Panc1 (cell line): ENCODE measurements around the gene SAMD1. TPM values are rescaled to one million over a fixed set of nuclear protein-coding genes. Genes with fewer than 3 reads are reported as not detected.

Experiments
- ATAC-seq: fragments of 200-7000 bp; cut with Tn5 transposase; 2 replicates; pipeline ENCODE4 v1.9.1; 2020; ENCODE audit warnings: mild to moderate bottlenecking, moderate library complexity
- BruUV-seq: library from RNA; stranded (reverse); fragments of 400-500 nt; replicated peaks from 2 replicates; lab custom pipeline; 2021; lab: Mats Ljungman, UMichigan
- CTCF ChIA-PET: fragments of 300-600 bp; sonication (Branson Sonifier 250); formaldehyde crosslinking; loops from one replicate; lab custom pipeline; 2022; ENCODE audit warnings: antibody characterized with exemption; lab: Charles Lee
- POLR2A ChIA-PET: fragments of 300-600 bp; sonication (Branson Sonifier 250); formaldehyde crosslinking; loops from one replicate; lab custom pipeline; 2022; ENCODE audit warnings: antibody characterized with exemption; lab: Charles Lee
- DNase-seq: peaks from one replicate; pipeline ENCODE4 v3.0.0-alpha.2; 2010; ENCODE audit warnings: low read depth, low spot score
- H3K27ac ChIP-seq: 2 replicates; pipeline ENCODE4 v1.5.1; 2011; ENCODE audit warnings: mild to moderate bottlenecking, low read length, inconsistent platforms
- H3K27me3 ChIP-seq: fragments of 200-500 bp; sonication (Bioruptor generic); 2 replicates; pipeline ENCODE4 v1.6.0; 2014; ENCODE audit warnings: low read length, inconsistent platforms; ENCODE audit not compliant: control insufficient read depth, insufficient read depth
- H3K36me3 ChIP-seq: fragments of 200-500 bp; sonication (Bioruptor generic); 2 replicates; pipeline ENCODE4 v1.5.1; 2014; ENCODE audit warnings: inconsistent platforms, mild to moderate bottlenecking, low read length, moderate library complexity; ENCODE audit not compliant: control insufficient read depth, insufficient read depth
- H3K4me1 ChIP-seq: 2 replicates; pipeline ENCODE4 v1.5.1; 2011; ENCODE audit warnings: inconsistent platforms, mild to moderate bottlenecking, low read length, moderate library complexity; ENCODE audit not compliant: control insufficient read depth, insufficient read depth
- H3K4me3 ChIP-seq, 2 experiments: 2 replicates each; pipeline ENCODE4 v1.5.1; 2011 to 2012; ENCODE audit warnings: low read depth in 2 of 2, low read length in 2 of 2, mild to moderate bottlenecking in 2 of 2, inconsistent platforms in 1 of 2, moderate library complexity in 1 of 2
- H3K9me3 ChIP-seq: fragments of 200-500 bp; sonication (Bioruptor generic); 2 replicates; pipeline ENCODE4 v1.5.1; 2014; ENCODE audit warnings: low read depth, mild to moderate bottlenecking, inconsistent platforms, low read length, moderate library complexity; ENCODE audit not compliant: control insufficient read depth, insufficient read depth
- POLR2AphosphoS5 ChIP-seq: IDR thresholded peaks from 2 replicates; pipeline ENCODE4 v1.6.1; 2012; ENCODE audit warnings: mild to moderate bottlenecking, low read depth, low read length, moderate library complexity
- SIN3A ChIP-seq: IDR thresholded peaks from 2 replicates; pipeline ENCODE4 v1.6.1; 2012; ENCODE audit warnings: low read depth, mild to moderate bottlenecking, low read length, moderate library complexity, borderline replicate concordance; ENCODE audit not compliant: insufficient read depth
- TCF7L2 ChIP-seq: IDR thresholded peaks from 2 replicates; pipeline ENCODE4 v1.6.1; 2011; ENCODE audit warnings: mild to moderate bottlenecking, low read depth, low read length, inconsistent platforms
- in situ Hi-C: cut with HindIII; loops from 2 replicates; pipeline ENCODE4 v1.10.0; 2016; ENCODE audit warnings: low sequenced_read_pairs, low pct_unique_long_range_greater_than_20kb
- intact Hi-C: fragments of 100-400 bp; cut with micrococcal nuclease; formaldehyde crosslinking; loops from one replicate; pipeline ENCODE4 v1.10.0; 2022; ENCODE audit not compliant: unreplicated experiment
- total RNA-seq: library from RNA; stranded (reverse); gene quantifications from one replicate; pipeline ENCODE4 v1.2.1, GENCODE V29; 2021; ENCODE audit not compliant: unreplicated experiment
- TF ChIP-seq, protein P1 (sequence below), 2 experiments: IDR thresholded peaks; 2 replicates each; pipeline ENCODE4 v1.6.1; 2011 to 2012; ENCODE audit warnings: low read depth in 2 of 2, control low read depth in 1 of 2, low read length in 1 of 2, mild to moderate bottlenecking in 1 of 2, moderate library complexity in 1 of 2; ENCODE audit not compliant: insufficient read depth in 1 of 2
- TF ChIP-seq, protein P2 (sequence below): fragments of 450-650 bp; IDR thresholded peaks from 2 replicates; pipeline ENCODE4 v1.5.1; 2017; ENCODE audit warnings: mild to moderate bottlenecking

Gene SAMD1
- total RNA-seq, 1 experiment from 2014 or later: 82.0 TPM

DNA sequence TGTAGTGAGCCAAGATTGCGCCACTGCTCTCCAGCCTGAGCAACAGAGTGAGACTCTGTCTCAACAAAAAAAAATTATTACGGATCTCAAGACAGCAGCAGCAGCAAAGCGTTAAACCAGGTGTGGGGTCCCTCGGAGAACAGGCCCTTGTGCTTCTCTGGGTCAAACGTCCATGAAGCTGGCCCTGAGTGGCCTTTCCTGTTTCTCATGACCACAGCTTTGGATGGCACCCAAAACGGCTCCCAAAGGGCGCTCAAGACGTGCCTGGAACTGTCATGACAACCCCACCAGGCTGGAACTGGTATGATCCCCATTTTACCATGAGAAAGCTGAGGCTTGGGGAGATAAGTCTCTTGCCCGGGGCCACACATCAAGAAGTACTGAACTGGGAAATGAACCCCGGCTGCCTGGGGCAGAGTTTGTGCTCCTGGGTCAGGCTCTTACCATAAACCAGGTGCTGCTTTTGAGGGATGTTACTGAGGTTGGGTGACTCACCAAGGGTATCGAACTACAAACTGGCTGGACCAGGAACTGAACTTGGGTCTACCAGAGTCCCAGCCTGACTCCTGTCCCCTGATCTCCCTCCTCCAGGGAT, 11.6 kb upstream of the SAMD1 start:
- no peak for DNase-seq
- in situ Hi-C loops: no loop called here
- Histone ChIP-seq H3K4me3 (no peak overlapping the region), H3K36me3 (no peaks in the 10 kb centered on the region), H3K9me3 (no peaks in the 10 kb centered on the region), H3K27me3 (no peaks in the 10 kb centered on the region), H3K27ac (no peak overlapping the region), H3K4me1 (no peaks in the 10 kb centered on the region)
- intact Hi-C loops: no loop called here
- no peak for ATAC-seq
- BruUV-seq: no TSS peak
- POLR2A ChIA-PET: no interaction called here
- TF ChIP-seq POLR2AphosphoS5: no peak
- TF ChIP-seq, protein P1, sequence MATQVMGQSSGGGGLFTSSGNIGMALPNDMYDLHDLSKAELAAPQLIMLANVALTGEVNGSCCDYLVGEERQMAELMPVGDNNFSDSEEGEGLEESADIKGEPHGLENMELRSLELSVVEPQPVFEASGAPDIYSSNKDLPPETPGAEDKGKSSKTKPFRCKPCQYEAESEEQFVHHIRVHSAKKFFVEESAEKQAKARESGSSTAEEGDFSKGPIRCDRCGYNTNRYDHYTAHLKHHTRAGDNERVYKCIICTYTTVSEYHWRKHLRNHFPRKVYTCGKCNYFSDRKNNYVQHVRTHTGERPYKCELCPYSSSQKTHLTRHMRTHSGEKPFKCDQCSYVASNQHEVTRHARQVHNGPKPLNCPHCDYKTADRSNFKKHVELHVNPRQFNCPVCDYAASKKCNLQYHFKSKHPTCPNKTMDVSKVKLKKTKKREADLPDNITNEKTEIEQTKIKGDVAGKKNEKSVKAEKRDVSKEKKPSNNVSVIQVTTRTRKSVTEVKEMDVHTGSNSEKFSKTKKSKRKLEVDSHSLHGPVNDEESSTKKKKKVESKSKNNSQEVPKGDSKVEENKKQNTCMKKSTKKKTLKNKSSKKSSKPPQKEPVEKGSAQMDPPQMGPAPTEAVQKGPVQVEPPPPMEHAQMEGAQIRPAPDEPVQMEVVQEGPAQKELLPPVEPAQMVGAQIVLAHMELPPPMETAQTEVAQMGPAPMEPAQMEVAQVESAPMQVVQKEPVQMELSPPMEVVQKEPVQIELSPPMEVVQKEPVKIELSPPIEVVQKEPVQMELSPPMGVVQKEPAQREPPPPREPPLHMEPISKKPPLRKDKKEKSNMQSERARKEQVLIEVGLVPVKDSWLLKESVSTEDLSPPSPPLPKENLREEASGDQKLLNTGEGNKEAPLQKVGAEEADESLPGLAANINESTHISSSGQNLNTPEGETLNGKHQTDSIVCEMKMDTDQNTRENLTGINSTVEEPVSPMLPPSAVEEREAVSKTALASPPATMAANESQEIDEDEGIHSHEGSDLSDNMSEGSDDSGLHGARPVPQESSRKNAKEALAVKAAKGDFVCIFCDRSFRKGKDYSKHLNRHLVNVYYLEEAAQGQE (IDR thresholded peaks at IDR 0.05; ENCODE audit: insufficient read depth in 1 of 2, low read depth in 2 of 2, low read length in 1 of 2): no peak
- TF ChIP-seq TCF7L2: no peak
- TF ChIP-seq, protein P2, sequence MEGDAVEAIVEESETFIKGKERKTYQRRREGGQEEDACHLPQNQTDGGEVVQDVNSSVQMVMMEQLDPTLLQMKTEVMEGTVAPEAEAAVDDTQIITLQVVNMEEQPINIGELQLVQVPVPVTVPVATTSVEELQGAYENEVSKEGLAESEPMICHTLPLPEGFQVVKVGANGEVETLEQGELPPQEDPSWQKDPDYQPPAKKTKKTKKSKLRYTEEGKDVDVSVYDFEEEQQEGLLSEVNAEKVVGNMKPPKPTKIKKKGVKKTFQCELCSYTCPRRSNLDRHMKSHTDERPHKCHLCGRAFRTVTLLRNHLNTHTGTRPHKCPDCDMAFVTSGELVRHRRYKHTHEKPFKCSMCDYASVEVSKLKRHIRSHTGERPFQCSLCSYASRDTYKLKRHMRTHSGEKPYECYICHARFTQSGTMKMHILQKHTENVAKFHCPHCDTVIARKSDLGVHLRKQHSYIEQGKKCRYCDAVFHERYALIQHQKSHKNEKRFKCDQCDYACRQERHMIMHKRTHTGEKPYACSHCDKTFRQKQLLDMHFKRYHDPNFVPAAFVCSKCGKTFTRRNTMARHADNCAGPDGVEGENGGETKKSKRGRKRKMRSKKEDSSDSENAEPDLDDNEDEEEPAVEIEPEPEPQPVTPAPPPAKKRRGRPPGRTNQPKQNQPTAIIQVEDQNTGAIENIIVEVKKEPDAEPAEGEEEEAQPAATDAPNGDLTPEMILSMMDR: no peak
- no peak for TF ChIP-seq SIN3A
- CTCF ChIA-PET: no interaction called here

DNA sequence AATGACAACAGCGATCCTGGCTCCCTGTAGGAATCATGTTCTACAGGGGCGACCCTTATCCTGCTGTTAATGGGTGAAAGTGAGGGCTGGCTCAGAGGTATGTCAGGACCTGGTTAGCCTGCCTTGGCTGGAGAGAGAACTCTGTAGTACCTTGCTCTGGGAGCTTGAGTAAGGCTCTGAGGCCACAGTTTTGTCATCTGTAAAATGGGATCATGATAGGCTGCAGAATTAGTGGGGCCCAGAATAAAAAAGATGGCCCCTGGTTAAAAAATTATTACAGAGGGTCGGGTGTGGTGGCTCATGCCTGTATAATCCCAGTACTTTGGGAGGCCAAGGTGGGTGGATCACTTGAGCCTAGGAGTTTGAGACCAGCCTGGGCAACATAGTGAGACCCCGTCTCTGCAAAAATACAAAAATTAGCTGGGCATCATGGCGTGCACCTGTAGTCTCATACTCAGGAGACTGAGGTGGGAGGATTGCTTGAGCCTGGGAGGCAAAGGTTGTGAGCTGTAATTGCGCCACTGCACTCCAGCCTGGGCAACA, 10.5 kb upstream of the SAMD1 start:
- TF ChIP-seq POLR2AphosphoS5 (no peak), TCF7L2 (no peak), SIN3A (no peak)
- TF ChIP-seq, protein P2: no peak
- TF ChIP-seq, protein P1 (IDR thresholded peaks at IDR 0.05; ENCODE audit: insufficient read depth in 1 of 2, low read depth in 2 of 2, low read length in 1 of 2): no peak
- ChIA-PET CTCF (no interaction called here), POLR2A (no interaction called here)
- intact Hi-C loops: no loop called here
- DNase-seq (no peak), ATAC-seq (no peak)
- Histone ChIP-seq H3K9me3 (no peaks in the 10 kb centered on the region), H3K36me3 (no peaks in the 10 kb centered on the region), H3K27ac (no peak overlapping the region), H3K27me3 (no peaks in the 10 kb centered on the region), H3K4me1 (no peaks in the 10 kb centered on the region), H3K4me3 (no peak overlapping the region)
- BruUV-seq: no TSS peak
- in situ Hi-C loops: no loop called here
